SK-N-MC (cell line): ENCODE measurements around the gene ACTA2.

Experiments used
- EZH2 ChIP-seq: fragments of 200-600 bp; sonication (generic); IDR thresholded peaks from one replicate; pipeline ENCODE4 v1.6.1; 2017; ENCODE audit warnings: antibody characterized with exemption
- FOXP2 ChIP-seq: optimal IDR thresholded peaks from 2 replicates; pipeline ENCODE3; 2011; ENCODE audit warnings: mild to moderate bottlenecking, moderate library complexity; ENCODE audit not compliant: insufficient read depth; ENCODE audit errors: extremely low read length, control extremely low read depth
- POLR2AphosphoS5 ChIP-seq: IDR thresholded peaks from 2 replicates; pipeline ENCODE4 v1.6.1; 2012; ENCODE audit warnings: mild to moderate bottlenecking, low read depth, low read length, borderline replicate concordance

DNA sequence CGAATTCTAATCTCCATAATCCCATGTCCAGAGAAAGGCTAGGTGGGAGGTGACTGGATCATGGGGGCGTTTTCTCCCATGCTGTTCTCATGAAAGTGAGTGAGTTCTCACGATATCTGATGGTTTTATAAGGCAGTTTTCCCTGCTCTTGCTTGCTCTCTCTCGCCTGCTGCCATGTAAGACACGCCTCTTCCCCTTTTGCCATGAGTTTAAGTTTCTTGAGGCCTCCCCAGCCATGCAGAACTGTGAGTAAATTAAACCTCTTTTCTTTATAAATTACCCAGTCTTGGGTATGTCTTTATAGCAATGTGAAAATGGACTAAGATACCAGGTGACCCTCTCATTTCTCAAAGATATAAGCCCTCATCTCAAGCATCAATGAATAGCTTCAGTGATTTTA, 1.1 kb upstream of the ACTA2 start:
- TF ChIP-seq POLR2AphosphoS5 = no peak
- no peak for TF ChIP-seq EZH2
- TF ChIP-seq FOXP2 = no peak
